ENCODE data around the gene LOXHD1. TPM values are rescaled to one million over a fixed set of nuclear protein-coding genes. Genes with fewer than 3 reads are reported as not detected.

Gene LOXHD1
- total and polyA plus RNA-seq, 2 of the 13 experiments (the other 11 are each of a cell fraction or from before 2014, with no cell fraction given) = not detected

DNA sequence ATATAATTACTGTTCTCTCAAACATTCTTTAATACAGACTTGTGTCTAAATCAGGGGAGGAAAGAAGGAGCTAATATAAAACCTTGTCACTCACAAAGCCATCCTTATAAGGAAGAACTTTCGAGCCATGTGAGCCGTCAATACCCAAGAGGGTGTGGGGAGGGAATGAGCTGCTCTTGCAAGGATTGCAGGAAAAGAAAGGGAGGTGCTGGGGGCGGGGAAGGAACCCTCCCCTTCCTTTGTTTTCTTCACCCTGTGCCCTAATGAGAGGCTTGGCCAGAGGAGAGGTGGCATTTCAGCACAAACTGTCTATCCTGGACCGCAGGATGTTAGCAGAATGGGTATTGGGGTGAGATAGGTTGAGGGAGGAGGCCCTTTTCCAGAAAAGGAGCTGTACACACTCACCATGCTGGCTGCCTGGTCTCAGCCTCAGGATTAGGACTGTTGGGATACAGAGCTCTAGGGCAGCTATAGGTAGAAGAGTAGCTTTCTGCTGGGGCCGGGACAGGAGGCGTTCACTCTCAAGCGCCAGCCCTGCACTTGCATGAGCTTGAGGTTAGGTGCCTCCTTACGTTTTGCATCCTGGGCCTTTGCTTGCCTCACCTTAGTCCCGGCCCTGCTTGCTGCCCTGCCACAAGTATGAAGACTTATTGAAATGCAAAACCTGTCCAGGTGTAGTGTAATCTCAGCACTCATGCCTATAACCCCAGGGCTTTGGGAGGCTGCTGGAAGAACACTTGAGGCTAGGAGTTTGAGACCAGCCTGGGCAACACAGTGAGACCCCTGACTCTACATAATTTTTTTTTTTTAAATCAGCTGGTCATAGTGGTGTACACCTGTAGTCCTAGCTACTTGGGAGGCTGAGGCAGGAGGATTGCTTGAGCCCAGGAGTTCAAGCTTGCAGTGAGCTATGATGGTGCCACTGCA, 190.5 kb downstream of the LOXHD1 start:
- H3K9me3 ChIP-seq (ENCODE audit: low read length) = no peaks in the 10 kb centered on the region
- ATAC-seq (no peak; the same call in 2 of the 3 replicates), FAIRE-seq (no peak), DNase-seq (ENCODE audit: low spot score) (no peak)
- in situ Hi-C loops (cut with HindIII; ENCODE audit: extremely low pct_ligation_motif_present, low pct_unique_long_range_greater_than_20kb) = no loop called here
- no peaks in the 10 kb centered on the region; a peak in 1 of 5 replicates for H3K27me3 ChIP-seq (ENCODE audit: control insufficient read depth in 1 of 2, insufficient read depth in 2 of 2, low read length in 2 of 2)
- H4K20me1 ChIP-seq (ENCODE audit: insufficient read depth, low read length) = no peaks in the 10 kb centered on the region
- CTCF ChIA-PET (ENCODE audit: low intra/inter-chr PET ratio, low total read pairs) = no interaction called here
- no peaks in the 10 kb centered on the region for H3K4me1 ChIP-seq (ENCODE audit: insufficient read depth, low read length)
- H3K4me2 ChIP-seq (ENCODE audit: low read depth, low read length) = no peak overlapping the region
- H3K9ac ChIP-seq (ENCODE audit: insufficient read depth, low read depth, low read length) = no peak overlapping the region
- no peaks in the 10 kb centered on the region for H3K36me3 ChIP-seq (replicated peaks in 1 of 2; ENCODE audit: control insufficient read depth in 1 of 2, insufficient read depth in 2 of 2, low read length in 2 of 2)
- H3K4me3 ChIP-seq (replicated peaks in 1 of 3; ENCODE audit: insufficient read depth in 1 of 3, low read depth in 2 of 3, low read length in 3 of 3) = no peak overlapping the region
- intact Hi-C loops (cut with micrococcal nuclease; ENCODE audit: unreplicated experiment) = no loop called here
- no peaks in the 10 kb centered on the region for H3K79me2 ChIP-seq (ENCODE audit: insufficient read depth, low read length)
- TF ChIP-seq SRF (IDR thresholded peaks at IDR 0.05; ENCODE audit: low read depth, low read length) = no peak
- TF ChIP-seq, protein P1, sequence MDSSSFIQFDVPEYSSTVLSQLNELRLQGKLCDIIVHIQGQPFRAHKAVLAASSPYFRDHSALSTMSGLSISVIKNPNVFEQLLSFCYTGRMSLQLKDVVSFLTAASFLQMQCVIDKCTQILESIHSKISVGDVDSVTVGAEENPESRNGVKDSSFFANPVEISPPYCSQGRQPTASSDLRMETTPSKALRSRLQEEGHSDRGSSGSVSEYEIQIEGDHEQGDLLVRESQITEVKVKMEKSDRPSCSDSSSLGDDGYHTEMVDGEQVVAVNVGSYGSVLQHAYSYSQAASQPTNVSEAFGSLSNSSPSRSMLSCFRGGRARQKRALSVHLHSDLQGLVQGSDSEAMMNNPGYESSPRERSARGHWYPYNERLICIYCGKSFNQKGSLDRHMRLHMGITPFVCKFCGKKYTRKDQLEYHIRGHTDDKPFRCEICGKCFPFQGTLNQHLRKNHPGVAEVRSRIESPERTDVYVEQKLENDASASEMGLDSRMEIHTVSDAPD (CRISPR knock-in tag; IDR thresholded peaks at IDR 0.05) = no peak
- TF ChIP-seq EED (CRISPR knock-in tag; IDR thresholded peaks at IDR 0.05) = no peak
- TF ChIP-seq ZNF207 (IDR thresholded peaks at IDR 0.05; ENCODE audit: borderline replicate concordance) = no peak
- no peak for TF ChIP-seq ZNF709 (CRISPR knock-in tag; IDR thresholded peaks at IDR 0.05)
- no peak for TF ChIP-seq ARNT (IDR thresholded peaks at IDR 0.05)
- TF ChIP-seq, protein P2, sequence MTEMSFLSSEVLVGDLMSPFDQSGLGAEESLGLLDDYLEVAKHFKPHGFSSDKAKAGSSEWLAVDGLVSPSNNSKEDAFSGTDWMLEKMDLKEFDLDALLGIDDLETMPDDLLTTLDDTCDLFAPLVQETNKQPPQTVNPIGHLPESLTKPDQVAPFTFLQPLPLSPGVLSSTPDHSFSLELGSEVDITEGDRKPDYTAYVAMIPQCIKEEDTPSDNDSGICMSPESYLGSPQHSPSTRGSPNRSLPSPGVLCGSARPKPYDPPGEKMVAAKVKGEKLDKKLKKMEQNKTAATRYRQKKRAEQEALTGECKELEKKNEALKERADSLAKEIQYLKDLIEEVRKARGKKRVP (CRISPR knock-in tag; IDR thresholded peaks at IDR 0.05) = no peak
- no peak for TF ChIP-seq TCF12 (IDR thresholded peaks at IDR 0.05)
- TF ChIP-seq TCF12 (CRISPR knock-in tag; IDR thresholded peaks at IDR 0.05) = no peak
- TF ChIP-seq, protein P3, sequence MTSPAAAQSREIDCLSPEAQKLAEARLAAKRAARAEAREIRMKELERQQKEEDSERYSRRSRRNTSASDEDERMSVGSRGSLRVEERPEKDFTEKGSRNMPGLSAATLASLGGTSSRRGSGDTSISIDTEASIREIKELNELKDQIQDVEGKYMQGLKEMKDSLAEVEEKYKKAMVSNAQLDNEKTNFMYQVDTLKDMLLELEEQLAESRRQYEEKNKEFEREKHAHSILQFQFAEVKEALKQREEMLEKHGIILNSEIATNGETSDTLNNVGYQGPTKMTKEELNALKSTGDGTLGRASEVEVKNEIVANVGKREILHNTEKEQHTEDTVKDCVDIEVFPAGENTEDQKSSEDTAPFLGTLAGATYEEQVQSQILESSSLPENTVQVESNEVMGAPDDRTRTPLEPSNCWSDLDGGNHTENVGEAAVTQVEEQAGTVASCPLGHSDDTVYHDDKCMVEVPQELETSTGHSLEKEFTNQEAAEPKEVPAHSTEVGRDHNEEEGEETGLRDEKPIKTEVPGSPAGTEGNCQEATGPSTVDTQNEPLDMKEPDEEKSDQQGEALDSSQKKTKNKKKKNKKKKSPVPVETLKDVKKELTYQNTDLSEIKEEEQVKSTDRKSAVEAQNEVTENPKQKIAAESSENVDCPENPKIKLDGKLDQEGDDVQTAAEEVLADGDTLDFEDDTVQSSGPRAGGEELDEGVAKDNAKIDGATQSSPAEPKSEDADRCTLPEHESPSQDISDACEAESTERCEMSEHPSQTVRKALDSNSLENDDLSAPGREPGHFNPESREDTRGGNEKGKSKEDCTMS (CRISPR knock-in tag; conservative IDR thresholded peaks at IDR 0.05) = no peak
- TF ChIP-seq, protein P4, sequence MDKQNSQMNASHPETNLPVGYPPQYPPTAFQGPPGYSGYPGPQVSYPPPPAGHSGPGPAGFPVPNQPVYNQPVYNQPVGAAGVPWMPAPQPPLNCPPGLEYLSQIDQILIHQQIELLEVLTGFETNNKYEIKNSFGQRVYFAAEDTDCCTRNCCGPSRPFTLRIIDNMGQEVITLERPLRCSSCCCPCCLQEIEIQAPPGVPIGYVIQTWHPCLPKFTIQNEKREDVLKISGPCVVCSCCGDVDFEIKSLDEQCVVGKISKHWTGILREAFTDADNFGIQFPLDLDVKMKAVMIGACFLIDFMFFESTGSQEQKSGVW (CRISPR knock-in tag; IDR thresholded peaks at IDR 0.05; ENCODE audit: borderline replicate concordance) = no peak
- TF ChIP-seq, protein P5, sequence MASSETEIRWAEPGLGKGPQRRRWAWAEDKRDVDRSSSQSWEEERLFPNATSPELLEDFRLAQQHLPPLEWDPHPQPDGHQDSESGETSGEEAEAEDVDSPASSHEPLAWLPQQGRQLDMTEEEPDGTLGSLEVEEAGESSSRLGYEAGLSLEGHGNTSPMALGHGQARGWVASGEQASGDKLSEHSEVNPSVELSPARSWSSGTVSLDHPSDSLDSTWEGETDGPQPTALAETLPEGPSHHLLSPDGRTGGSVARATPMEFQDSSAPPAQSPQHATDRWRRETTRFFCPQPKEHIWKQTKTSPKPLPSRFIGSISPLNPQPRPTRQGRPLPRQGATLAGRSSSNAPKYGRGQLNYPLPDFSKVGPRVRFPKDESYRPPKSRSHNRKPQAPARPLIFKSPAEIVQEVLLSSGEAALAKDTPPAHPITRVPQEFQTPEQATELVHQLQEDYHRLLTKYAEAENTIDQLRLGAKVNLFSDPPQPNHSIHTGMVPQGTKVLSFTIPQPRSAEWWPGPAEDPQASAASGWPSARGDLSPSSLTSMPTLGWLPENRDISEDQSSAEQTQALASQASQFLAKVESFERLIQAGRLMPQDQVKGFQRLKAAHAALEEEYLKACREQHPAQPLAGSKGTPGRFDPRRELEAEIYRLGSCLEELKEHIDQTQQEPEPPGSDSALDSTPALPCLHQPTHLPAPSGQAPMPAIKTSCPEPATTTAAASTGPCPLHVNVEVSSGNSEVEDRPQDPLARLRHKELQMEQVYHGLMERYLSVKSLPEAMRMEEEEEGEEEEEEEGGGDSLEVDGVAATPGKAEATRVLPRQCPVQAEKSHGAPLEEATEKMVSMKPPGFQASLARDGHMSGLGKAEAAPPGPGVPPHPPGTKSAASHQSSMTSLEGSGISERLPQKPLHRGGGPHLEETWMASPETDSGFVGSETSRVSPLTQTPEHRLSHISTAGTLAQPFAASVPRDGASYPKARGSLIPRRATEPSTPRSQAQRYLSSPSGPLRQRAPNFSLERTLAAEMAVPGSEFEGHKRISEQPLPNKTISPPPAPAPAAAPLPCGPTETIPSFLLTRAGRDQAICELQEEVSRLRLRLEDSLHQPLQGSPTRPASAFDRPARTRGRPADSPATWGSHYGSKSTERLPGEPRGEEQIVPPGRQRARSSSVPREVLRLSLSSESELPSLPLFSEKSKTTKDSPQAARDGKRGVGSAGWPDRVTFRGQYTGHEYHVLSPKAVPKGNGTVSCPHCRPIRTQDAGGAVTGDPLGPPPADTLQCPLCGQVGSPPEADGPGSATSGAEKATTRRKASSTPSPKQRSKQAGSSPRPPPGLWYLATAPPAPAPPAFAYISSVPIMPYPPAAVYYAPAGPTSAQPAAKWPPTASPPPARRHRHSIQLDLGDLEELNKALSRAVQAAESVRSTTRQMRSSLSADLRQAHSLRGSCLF (CRISPR knock-in tag; IDR thresholded peaks at IDR 0.05; ENCODE audit: borderline replicate concordance) = no peak
- TF ChIP-seq TEAD2 (CRISPR knock-in tag; IDR thresholded peaks at IDR 0.05) = no peak
- no peak overlapping the region for H2AFZ ChIP-seq (ENCODE audit: low read length)
- H3K27ac ChIP-seq (ENCODE audit: extremely low read length, insufficient read depth, low read length) = no peak overlapping the region
- POLR2A ChIA-PET = no interaction called here
- 18% methylated on average over 8 of the region's 9 CpGs for WGBS (ENCODE audit: low lambda C conversion rate)
- no TSS peak for BruUV-seq (replicated peaks)
